IPS DF 6.9 (cell line): ENCODE data around the gene ATP8A2.

ENCODE experiments used
- DNase-seq: peaks from one replicate; pipeline ENCODE4 v3.0.0-alpha.2; 2013; ENCODE audit warnings: low read depth, low spot score
- H3K27ac ChIP-seq: one replicate; pipeline ENCODE4 v1.5.1; 2013; ENCODE audit warnings: low read length, control low read depth
- H3K27me3 ChIP-seq: 2 replicates; pipeline ENCODE4 v1.6.1; 2013; ENCODE audit warnings: mild to moderate bottlenecking, low read length; ENCODE audit not compliant: control insufficient read depth, insufficient read depth
- H3K36me3 ChIP-seq: 2 replicates; pipeline ENCODE4 v1.6.1; 2013; ENCODE audit warnings: low read length; ENCODE audit not compliant: control insufficient read depth, insufficient read depth
- H3K4me1 ChIP-seq: 2 replicates; pipeline ENCODE4 v1.6.1; 2013; ENCODE audit warnings: low read length; ENCODE audit not compliant: control insufficient read depth, insufficient read depth
- H3K4me3 ChIP-seq: 2 replicates; pipeline ENCODE4 v1.5.1; 2013; ENCODE audit warnings: mild to moderate bottlenecking, low read length
- H3K9me3 ChIP-seq: 2 replicates; pipeline ENCODE4 v1.6.1; 2013; ENCODE audit warnings: low read length, inconsistent platforms; ENCODE audit not compliant: control insufficient read depth, insufficient read depth
- WGBS: extraction: QIAGEN DNeasy Blood & Tissue Kit; methylation state at CpG from one replicate; pipeline ENCODE4 v1.1.7; 2013; ENCODE audit warnings: mixed read lengths, missing lambda C conversion rate; ENCODE audit not compliant: insufficient read length, insufficient coverage; 5-methylcytosine and 5-hydroxymethylcytosine counted together

Gene ATP8A2

DNA sequence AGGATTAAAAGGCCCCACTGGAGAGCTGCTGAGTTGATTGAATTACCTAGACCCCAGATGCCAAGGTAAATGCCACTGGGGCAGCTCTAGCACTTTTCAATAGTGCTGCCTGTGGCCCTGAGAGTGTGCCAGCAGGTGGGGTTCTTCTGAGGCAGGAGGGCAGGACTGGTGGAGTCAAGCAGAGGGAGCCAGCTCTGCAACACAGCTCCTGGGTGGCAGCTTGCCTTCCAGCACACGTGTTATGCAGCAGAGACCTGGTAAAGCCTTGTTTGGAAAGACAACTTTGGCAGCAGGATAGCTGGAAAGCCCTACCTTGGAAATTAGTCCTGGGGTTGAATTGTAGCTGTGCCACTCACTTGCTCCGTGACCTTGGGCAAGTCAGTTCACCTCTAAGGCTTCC lies 306.6 kb downstream of the ATP8A2 start:
- H3K27me3 ChIP-seq = no peaks in the 10 kb centered on the region
- no peak overlapping the region for H3K4me3 ChIP-seq
- no peak overlapping the region for H3K27ac ChIP-seq
- no peaks in the 10 kb centered on the region for H3K9me3 ChIP-seq
- peaks cover 1% of the 10 kb centered on the region; the same call in 1 of the 2 replicates for H3K4me1 ChIP-seq
- DNase-seq = no peak
- H3K36me3 ChIP-seq = no peaks in the 10 kb centered on the region
- no CpG with 5 or more reads among the region's 2 CpGs for WGBS

DNA sequence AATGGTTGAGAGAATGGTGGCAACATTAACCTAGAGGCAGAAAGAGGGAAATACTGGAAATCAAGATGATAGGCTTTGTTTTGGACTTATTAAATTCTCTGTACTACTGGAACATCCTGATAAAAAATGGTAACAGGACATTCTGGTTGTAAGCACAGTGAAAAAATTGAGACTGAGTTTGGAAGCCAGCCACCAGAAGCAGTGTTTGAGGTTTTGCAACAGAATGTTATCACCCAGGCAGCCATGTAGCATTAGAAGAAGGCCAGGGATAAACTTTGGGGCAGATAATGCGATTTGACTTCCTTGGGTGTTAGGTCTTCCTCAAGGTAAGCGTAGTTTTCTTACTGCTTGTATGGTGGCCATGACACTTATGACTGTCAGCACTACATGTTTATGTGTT lies 307.4 kb downstream of the ATP8A2 start:
- Histone ChIP-seq H3K9me3 (no peaks in the 10 kb centered on the region), H3K4me1 (peaks cover 1% of the 10 kb centered on the region; the same call in 1 of the 2 replicates), H3K27me3 (no peaks in the 10 kb centered on the region), H3K27ac (no peak overlapping the region), H3K4me3 (no peak overlapping the region), H3K36me3 (no peaks in the 10 kb centered on the region)
- no peak for DNase-seq
- no CpG with 5 or more reads among the region's 2 CpGs for WGBS

DNA sequence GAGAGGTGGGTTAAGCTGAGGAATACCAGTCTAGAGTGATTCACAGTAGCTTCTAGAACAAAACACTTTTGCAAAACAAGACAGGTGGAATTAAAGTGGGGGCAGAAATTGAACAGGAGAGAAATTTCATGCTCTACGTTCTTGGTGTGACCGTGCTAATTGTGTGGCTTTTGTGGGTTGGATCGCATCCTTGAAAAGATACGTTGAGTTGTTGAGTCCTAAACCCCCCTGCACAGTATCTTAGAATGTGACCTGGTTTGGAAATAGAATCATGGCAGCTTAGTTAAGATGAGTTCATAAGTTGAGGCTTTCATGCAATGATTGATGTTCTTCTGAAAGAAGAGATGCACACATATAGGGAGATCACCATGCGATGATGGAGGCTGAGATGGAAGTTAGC lies 308.2 kb downstream of the ATP8A2 start:
- WGBS = no CpG with 5 or more reads among the region's 5 CpGs
- no peak for DNase-seq
- H3K9me3 ChIP-seq = no peaks in the 10 kb centered on the region
- no peaks in the 10 kb centered on the region for H3K36me3 ChIP-seq
- no peak overlapping the region for H3K27ac ChIP-seq
- H3K4me3 ChIP-seq = no peak overlapping the region
- peaks cover under 1% of the 10 kb centered on the region; the same call in 1 of the 2 replicates for H3K4me1 ChIP-seq
- H3K27me3 ChIP-seq = no peaks in the 10 kb centered on the region

DNA sequence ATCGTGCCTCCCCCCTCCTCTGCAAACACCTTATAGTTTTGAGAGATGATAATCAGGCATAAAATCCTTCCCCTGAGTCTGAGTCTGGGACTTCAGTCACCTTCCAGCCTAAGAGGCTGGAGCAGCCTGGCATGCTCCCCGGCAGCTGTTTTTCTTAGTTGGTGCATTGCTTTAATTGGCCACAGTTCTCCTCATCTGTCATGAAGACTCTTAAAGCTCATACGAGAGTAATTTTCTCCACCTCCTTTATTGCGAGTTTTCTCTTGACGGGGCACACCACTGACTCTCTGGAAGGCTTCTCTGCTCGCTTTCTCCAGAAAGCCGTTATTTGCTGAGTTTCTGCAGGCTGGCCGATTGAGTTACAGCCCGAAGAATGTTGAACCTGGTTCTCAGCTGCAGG lies 310.5 kb downstream of the ATP8A2 start:
- Histone ChIP-seq H3K27me3 (no peaks in the 10 kb centered on the region), H3K9me3 (no peaks in the 10 kb centered on the region), H3K4me1 (no peaks in the 10 kb centered on the region), H3K4me3 (no peak overlapping the region), H3K36me3 (no peaks in the 10 kb centered on the region), H3K27ac (no peak overlapping the region)
- DNase-seq = no peak
- WGBS = no CpG with 5 or more reads among the region's 9 CpGs

DNA sequence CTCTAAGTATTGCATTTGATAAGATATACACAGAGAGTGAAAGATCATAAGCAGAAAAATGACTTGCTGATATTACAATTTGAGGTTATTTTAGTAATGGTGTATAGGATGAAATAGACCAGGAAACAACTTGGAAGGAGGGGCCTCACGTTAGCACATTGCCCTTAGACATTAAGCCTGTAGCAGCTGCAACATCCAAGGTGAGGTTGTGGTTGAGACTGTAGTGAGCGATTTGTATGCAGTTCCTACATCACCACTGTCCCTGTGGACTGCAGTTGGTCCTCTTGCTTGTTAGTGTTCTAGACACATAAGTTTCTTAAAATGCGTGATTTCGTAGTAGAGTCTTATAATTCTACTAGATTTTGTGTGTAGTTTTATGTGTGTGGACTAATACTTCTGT lies 311.3 kb downstream of the ATP8A2 start:
- no peaks in the 10 kb centered on the region for H3K27me3 ChIP-seq
- H3K9me3 ChIP-seq = no peaks in the 10 kb centered on the region
- DNase-seq = no peak
- no peak overlapping the region for H3K4me3 ChIP-seq
- no peak overlapping the region for H3K27ac ChIP-seq
- no CpG with 5 or more reads among the region's 4 CpGs for WGBS
- H3K4me1 ChIP-seq = no peaks in the 10 kb centered on the region
- H3K36me3 ChIP-seq = no peaks in the 10 kb centered on the region

DNA sequence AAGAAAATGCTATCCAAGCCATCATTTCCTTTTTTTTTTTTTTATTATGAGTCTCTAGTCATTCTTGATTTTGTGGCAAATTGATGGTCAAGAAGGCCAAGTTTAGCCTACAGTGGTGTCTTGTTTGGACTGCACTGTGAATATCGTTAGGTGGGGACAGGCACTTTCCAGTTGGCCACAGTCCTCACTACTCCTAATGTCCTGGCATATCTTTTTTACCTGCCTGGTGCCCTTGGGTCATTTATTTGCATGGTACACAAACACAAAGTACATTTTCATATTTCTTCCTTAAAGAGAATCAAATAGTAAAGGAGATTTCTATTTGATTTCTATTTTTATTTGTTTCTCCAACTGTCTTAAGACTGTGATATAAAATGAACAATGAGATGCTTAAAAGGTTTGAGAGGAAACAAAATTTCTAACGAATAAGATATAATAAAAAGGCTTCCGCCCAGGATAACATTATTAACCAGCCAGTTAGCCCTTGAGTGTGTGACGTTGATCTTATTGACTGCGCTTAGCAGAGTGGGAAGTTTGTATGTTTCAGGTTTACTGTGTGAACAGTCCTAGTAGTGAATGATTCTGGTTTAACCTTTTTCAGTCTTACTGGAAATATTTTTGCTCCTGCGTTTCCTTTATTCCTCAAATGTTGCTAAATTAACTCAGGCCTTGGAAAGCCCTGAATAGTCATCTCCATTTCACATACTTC lies 312.0 kb downstream of the ATP8A2 start:
- no peak overlapping the region for H3K27ac ChIP-seq
- WGBS = no CpG with 5 or more reads among the region's 6 CpGs

DNA sequence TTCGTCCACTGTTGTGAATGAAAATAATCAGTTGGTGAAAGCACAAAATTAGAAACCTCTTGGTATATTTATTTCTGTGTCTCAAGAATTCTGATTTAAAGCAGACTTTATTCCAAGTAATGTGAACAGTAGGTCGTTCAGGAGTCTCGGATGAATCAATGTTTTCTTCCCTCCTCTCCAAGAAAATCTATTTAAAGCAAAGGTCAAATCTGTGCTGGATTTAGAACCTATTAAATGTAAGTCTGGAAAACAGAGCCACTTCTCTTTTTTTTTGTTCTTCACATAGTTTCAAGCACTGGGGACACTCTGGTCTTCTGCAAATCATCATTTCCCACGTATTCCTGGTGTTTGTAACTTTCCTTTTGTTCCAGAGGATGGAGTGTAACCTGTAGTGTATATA lies 312.7 kb downstream of the ATP8A2 start:
- H3K9me3 ChIP-seq = no peaks in the 10 kb centered on the region
- no peaks in the 10 kb centered on the region for H3K36me3 ChIP-seq
- no peaks in the 10 kb centered on the region for H3K27me3 ChIP-seq
- no CpG with 5 or more reads among the region's 4 CpGs for WGBS
- no peaks in the 10 kb centered on the region for H3K4me1 ChIP-seq
- H3K4me3 ChIP-seq = no peak overlapping the region
- no peak for DNase-seq
- no peak overlapping the region for H3K27ac ChIP-seq

More for the DNA sequence above, 312.0 kb downstream of the ATP8A2 start:
- H3K4me1 ChIP-seq = no peaks in the 10 kb centered on the region
- H3K36me3 ChIP-seq = no peaks in the 10 kb centered on the region
- no peak for DNase-seq
- H3K9me3 ChIP-seq = no peaks in the 10 kb centered on the region
- no peak overlapping the region for H3K4me3 ChIP-seq
- H3K27me3 ChIP-seq = no peaks in the 10 kb centered on the region

DNA sequence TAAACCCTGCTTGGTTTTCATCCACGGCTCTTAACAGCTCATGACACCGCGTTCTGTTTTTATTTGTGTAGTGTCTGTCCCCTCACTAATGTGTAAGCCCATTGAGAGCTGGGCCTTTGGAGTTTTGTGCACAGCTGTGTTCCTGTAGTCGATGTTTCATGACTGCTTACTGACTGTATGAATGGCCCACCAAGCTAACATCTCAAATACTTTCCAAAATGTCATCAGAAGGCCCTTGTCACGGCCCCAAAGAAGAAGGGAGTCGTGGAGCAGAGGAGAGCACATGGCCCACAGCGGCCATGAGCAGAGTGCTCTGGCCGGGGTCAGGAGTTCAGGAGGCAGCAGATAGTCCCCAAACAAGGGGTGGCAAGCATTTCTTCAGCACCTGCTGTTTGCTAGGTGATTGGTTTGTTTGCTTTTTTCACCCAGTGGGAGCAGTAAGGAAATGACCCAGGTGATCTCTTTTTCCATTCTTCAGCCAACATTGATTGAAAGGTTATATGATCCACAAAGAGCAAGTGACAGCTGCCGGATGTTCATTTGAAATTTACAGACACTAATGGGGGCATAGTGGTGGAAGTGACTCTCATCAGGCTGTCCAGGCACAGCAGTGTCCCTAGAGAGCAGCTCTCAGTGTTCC lies 315.2 kb downstream of the ATP8A2 start:
- no peaks in the 10 kb centered on the region for H3K4me1 ChIP-seq
- no peaks in the 10 kb centered on the region for H3K27me3 ChIP-seq
- no peaks in the 10 kb centered on the region for H3K9me3 ChIP-seq
- H3K36me3 ChIP-seq = no peaks in the 10 kb centered on the region
- no CpG with 5 or more reads among the region's 9 CpGs for WGBS
- H3K4me3 ChIP-seq = no peak overlapping the region
- DNase-seq = no peak
- no peak overlapping the region for H3K27ac ChIP-seq

DNA sequence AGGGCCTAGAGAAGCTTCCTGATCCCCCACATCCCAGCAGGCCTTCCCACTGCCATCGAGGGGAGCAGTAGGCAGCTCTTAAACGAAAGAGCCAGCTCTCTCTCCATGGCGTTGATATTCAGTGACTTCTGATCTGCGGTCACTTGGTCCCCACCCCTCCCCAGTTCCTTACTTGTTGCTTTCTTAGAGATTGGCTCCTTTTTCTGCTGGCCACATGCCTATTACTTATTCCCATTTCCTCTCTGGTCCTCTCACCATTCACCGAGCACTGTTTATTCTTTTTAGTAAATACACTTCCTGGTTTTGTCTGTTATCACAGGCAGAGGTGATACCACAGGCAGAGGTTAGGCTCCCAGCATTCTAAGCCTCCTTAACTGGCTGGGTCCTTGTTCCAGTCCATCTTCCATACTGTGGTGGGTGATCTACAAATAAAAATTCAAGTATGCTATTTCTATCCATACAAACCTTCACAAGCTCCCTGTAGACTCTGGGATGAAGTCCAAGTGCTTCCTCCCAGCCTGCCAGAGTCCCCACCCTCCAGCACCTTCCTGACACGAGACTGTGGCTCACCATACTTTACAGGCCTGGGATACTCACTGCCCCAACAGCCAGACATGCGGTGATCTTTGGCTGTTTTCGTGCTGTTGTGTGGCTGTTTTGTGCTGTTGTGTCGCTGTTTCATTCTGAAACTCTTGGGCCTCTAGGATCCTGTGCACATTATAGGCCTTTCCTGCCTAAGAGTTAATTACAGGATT lies 315.9 kb downstream of the ATP8A2 start:
- no peak for DNase-seq
- no CpG with 5 or more reads among the region's 9 CpGs for WGBS
- H3K27ac ChIP-seq = no peak overlapping the region

DNA sequence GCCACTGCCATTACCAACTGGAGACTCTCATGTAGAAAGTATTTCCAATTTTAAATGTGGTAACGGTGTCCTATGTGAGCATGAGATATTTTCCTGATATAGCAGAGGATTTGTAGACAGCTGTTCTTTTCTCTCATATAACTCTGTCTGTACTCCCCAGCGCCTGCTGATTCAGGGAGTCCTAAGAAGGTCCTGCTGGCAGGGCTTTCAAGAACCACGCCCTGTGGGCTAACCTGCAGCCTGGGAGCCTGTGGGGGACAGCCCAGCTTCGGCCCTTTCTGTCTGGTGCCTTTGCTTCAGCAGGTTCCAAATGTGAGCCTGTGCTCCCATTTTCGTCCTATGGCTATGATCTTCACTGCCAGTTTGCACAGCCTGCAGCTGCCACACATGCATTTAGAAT lies 316.8 kb downstream of the ATP8A2 start:
- H3K4me3 ChIP-seq = no peak overlapping the region
- H3K36me3 ChIP-seq = no peaks in the 10 kb centered on the region
- H3K9me3 ChIP-seq = no peaks in the 10 kb centered on the region
- no peak for DNase-seq
- no peak overlapping the region for H3K27ac ChIP-seq
- H3K4me1 ChIP-seq = no peaks in the 10 kb centered on the region
- H3K27me3 ChIP-seq = no peaks in the 10 kb centered on the region
- WGBS = no CpG with 5 or more reads among the region's 5 CpGs

More for the DNA sequence above, 315.9 kb downstream of the ATP8A2 start:
- no peaks in the 10 kb centered on the region for H3K36me3 ChIP-seq
- H3K4me3 ChIP-seq = no peak overlapping the region
- no peaks in the 10 kb centered on the region for H3K4me1 ChIP-seq
- no peaks in the 10 kb centered on the region for H3K9me3 ChIP-seq
- H3K27me3 ChIP-seq = no peaks in the 10 kb centered on the region
